ENCODE data around the gene EEF2KMT. TPM values are rescaled to one million over a fixed set of nuclear protein-coding genes. Genes with fewer than 3 reads are reported as not detected.

EEF2KMT gene
- total RNA-seq, 1 experiment from 2014 or later = 10.4 TPM

GRCh38 chr16:5060073-5060641 lies 37.4 kb downstream of the EEF2KMT start:
- no peak overlapping the region for H3K4me3 ChIP-seq
- no peak overlapping the region for H2AFZ ChIP-seq
- no peaks in the 10 kb centered on the region for H3K79me2 ChIP-seq (ENCODE audit: low read depth)
- H3K27me3 ChIP-seq (ENCODE audit: insufficient read depth, low read depth) = peaks cover 37% of the 10 kb centered on the region
- H3K4me2 ChIP-seq = no peak overlapping the region
- H3K9me3 ChIP-seq (ENCODE audit: insufficient read depth, low read depth) = no peaks in the 10 kb centered on the region
- H3F3A ChIP-seq (ENCODE audit: insufficient read depth, low read depth) = no peaks in the 10 kb centered on the region
- no peaks in the 10 kb centered on the region for H3K36me3 ChIP-seq (ENCODE audit: low read depth)
- no peak for DNase-seq
- intact Hi-C loops (cut with micrococcal nuclease; ENCODE audit: unreplicated experiment) = no loop called here
- TF ChIP-seq EZH2 (IDR thresholded peaks at IDR 0.05; ENCODE audit: low read depth) (no peak), CTCF (conservative IDR thresholded peaks at IDR 0.05) (no peak)
- no peaks in the 10 kb centered on the region for H3K4me1 ChIP-seq (replicated peaks; ENCODE audit: insufficient read depth)
- ChIA-PET CTCF (interaction anchor here (0.6 kb wide), 1 partner anchor 76 kb away, joined by 14 read pairs; no protein-coding TSS in a partner anchor), POLR2A (ENCODE audit: unreplicated experiment) (no interaction called here)
- H3K9me2 ChIP-seq (ENCODE audit: insufficient read depth) = no peaks in the 10 kb centered on the region
- H4K20me1 ChIP-seq (ENCODE audit: insufficient read depth) = no peaks in the 10 kb centered on the region; the same call in 1 of the 2 replicates
- BruUV-seq (replicated peaks) = no TSS peak
- no peak overlapping the region for H3K27ac ChIP-seq

- H3K27me3 ChIP-seq (ENCODE audit: insufficient read depth, low read depth) = peaks cover 36% of the 10 kb centered on the region
- no peak overlapping the region for H3K27ac ChIP-seq
- H4K20me1 ChIP-seq (ENCODE audit: insufficient read depth) = no peaks in the 10 kb centered on the region
- BruUV-seq (replicated peaks) = no TSS peak
- no peak overlapping the region for H2AFZ ChIP-seq
- ChIA-PET CTCF (no interaction called here), POLR2A (ENCODE audit: unreplicated experiment) (no interaction called here)
- no peaks in the 10 kb centered on the region for H3K36me3 ChIP-seq (ENCODE audit: low read depth)
- no peaks in the 10 kb centered on the region for H3F3A ChIP-seq (ENCODE audit: insufficient read depth, low read depth)
- no peak for DNase-seq
- H3K4me1 ChIP-seq (replicated peaks; ENCODE audit: insufficient read depth) = no peaks in the 10 kb centered on the region
- TF ChIP-seq CTCF (conservative IDR thresholded peaks at IDR 0.05) = no peak
- no peak for TF ChIP-seq EZH2 (IDR thresholded peaks at IDR 0.05; ENCODE audit: low read depth)
- no peak overlapping the region for H3K4me3 ChIP-seq
- H3K4me2 ChIP-seq = no peak overlapping the region
- no peaks in the 10 kb centered on the region for H3K9me2 ChIP-seq (ENCODE audit: insufficient read depth)
- no peaks in the 10 kb centered on the region for H3K9me3 ChIP-seq (ENCODE audit: insufficient read depth, low read depth)
- intact Hi-C loops (cut with micrococcal nuclease; ENCODE audit: unreplicated experiment) = no loop called here
- H3K79me2 ChIP-seq (ENCODE audit: low read depth) = no peaks in the 10 kb centered on the region
Measured at GRCh38 chr16:5059386-5060072, 38.1 kb downstream of the EEF2KMT start.

GRCh38 chr16:5058476-5058875 lies 39.1 kb downstream of the EEF2KMT start:
- Histone ChIP-seq H3K36me3 (ENCODE audit: low read depth) (no peaks in the 10 kb centered on the region), H3F3A (ENCODE audit: insufficient read depth, low read depth) (no peaks in the 10 kb centered on the region), H3K4me1 (replicated peaks; ENCODE audit: insufficient read depth) (no peaks in the 10 kb centered on the region), H4K20me1 (ENCODE audit: insufficient read depth) (no peaks in the 10 kb centered on the region), H3K79me2 (ENCODE audit: low read depth) (no peaks in the 10 kb centered on the region), H3K27me3 (ENCODE audit: insufficient read depth, low read depth) (peaks cover 38% of the 10 kb centered on the region), H3K4me3 (no peak overlapping the region), H3K4me2 (no peak overlapping the region), H3K27ac (no peak overlapping the region), H3K9me3 (ENCODE audit: insufficient read depth, low read depth) (no peaks in the 10 kb centered on the region), H2AFZ (no peak overlapping the region), H3K9me2 (ENCODE audit: insufficient read depth) (no peaks in the 10 kb centered on the region)
- intact Hi-C loops (cut with micrococcal nuclease; ENCODE audit: unreplicated experiment) = no loop called here
- ChIA-PET CTCF (interaction anchor here (0.6 kb wide), 1 partner anchor 515 kb away, joined by 3 read pairs; no protein-coding TSS in a partner anchor), POLR2A (ENCODE audit: unreplicated experiment) (no interaction called here)
- BruUV-seq (replicated peaks) = no TSS peak
- no peak for DNase-seq
- TF ChIP-seq EZH2 (IDR thresholded peaks at IDR 0.05; ENCODE audit: low read depth) = no peak
- 0 out of 2 replicates have a peak, but pooled peaks have one; percentile 23 for TF ChIP-seq CTCF (conservative IDR thresholded peaks at IDR 0.05)
